Measurements from ENCODE around the gene ZNF880. TPM values are rescaled to one million over a fixed set of nuclear protein-coding genes. Genes with fewer than 3 reads are reported as not detected.

Gene ZNF880
- total RNA-seq, 4 donors from 2014 or later, result 13.6 to 26.8 (median 16.1) TPM

DNA sequence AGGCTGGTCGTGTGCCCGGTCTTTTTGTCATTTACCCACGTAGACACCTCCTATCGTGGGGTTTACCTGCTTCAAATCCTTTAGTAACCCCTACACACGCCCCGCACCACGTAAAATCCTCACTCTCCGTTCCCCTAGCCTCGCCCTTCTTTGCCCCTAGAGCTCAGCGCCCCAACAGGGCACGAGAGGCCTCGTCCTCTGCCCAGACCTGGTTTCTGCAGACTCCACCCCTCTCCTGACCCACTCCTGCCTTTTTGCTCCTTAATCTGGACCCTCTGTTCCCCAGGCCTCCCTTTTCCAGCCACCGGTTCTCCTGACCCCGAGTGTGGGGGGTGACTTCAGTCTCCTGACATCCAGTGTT is 28.3 kb downstream of the ZNF880 start:
- DNase-seq (ENCODE audit: low spot score) (no peak), ATAC-seq (ENCODE audit: low FRiP score) (peak; percentile 36)
- TF ChIP-seq, protein P1, sequence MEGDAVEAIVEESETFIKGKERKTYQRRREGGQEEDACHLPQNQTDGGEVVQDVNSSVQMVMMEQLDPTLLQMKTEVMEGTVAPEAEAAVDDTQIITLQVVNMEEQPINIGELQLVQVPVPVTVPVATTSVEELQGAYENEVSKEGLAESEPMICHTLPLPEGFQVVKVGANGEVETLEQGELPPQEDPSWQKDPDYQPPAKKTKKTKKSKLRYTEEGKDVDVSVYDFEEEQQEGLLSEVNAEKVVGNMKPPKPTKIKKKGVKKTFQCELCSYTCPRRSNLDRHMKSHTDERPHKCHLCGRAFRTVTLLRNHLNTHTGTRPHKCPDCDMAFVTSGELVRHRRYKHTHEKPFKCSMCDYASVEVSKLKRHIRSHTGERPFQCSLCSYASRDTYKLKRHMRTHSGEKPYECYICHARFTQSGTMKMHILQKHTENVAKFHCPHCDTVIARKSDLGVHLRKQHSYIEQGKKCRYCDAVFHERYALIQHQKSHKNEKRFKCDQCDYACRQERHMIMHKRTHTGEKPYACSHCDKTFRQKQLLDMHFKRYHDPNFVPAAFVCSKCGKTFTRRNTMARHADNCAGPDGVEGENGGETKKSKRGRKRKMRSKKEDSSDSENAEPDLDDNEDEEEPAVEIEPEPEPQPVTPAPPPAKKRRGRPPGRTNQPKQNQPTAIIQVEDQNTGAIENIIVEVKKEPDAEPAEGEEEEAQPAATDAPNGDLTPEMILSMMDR (IDR thresholded peaks at IDR 0.05), result no peak

DNA sequence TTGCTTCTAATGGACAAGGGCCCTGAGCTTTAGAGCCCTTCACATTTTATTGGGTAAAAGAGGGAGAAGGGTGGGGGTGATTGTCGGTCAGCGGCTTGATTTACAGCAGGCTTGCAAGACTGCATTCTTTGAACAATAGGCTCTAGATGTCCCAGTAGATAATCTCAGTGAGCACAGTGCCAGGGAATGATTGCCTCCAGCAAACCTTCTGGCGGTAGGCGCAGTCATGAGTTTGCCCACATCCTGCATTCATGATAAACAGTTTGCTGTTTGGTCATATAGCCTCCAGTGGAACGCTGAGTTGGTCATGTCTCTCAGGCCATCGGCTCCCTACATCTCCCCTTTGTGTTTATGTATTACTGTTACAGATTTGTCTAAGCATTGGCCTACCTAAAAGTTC is 40.6 kb downstream of the ZNF880 start:
- DNase-seq (ENCODE audit: low spot score), result no peak
- TF ChIP-seq, protein P1 (IDR thresholded peaks at IDR 0.05), result no peak
- no peak for ATAC-seq (ENCODE audit: low FRiP score)

DNA sequence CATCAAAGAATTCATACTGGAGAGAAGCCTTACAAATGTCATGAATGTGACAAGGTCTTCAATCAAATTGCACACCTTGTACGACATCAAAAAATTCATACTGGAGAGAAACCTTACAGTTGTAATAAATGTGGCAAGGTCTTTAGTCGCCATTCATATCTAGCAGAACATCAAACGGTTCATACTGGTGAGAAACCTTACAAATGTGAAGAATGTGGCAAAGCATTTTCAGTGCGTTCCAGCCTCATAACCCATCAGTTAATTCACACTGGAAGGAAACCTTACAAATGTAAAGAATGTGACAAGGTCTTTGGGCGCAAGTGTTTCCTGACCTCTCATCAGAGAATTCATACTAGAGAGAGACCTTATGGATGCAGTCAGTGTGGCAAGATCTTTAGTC is 46.0 kb downstream of the ZNF880 start:
- TF ChIP-seq, protein P1 (IDR thresholded peaks at IDR 0.05), result no peak
- ATAC-seq (ENCODE audit: low FRiP score) (no peak), DNase-seq (ENCODE audit: low spot score) (no peak)

DNA sequence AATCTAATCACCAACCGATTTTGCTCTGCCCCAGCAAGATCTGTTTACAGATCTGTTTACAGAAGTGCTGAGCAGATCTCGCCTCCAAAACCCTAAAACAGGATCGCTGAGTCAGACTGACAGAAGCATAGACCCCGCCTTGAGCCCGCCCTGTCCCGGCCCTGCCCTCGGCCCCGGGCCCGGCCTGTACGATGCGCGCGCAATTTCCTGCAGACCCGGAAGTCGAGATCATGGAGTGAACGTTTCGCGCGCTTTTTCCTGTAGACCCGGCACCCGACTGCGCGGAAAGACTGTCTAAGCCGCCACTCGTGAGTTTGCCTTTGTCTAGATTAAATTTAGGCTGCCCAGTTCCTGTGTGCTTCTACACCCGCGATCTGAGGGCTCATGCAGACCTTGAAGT is 59.2 kb downstream of the ZNF880 start, which contains the start of gene ZNF534:
Gene ZNF534 (plus strand): TSS at position 212 of the 400 bp plus-strand sequence. CDS start 2,327 bp downstream, outside the sequence.
- TF ChIP-seq, protein P1 (IDR thresholded peaks at IDR 0.05), result no peak
- no peak for ATAC-seq (ENCODE audit: low FRiP score)

More for the DNA sequence above, 59.2 kb downstream of the ZNF880 start, which contains the start of gene ZNF534:
- DNase-seq (ENCODE audit: low spot score), result no peak

Small RNA genes lying within 50 kb of the gene (small RNA-seq; reads per million reads assigned to genes)
- gene AC010332.1, result not detected

Other genes with a start within 250 kb of the ZNF880 start
- 1 to 10 TPM; 3.0 to 7.1 (median 6.1) TPM for gene ZNF616, start 230.0 kb upstream of the ZNF880 start, total RNA-seq
- 10 to 100 TPM in 1 of 4 donors, 1 to 10 TPM in 3; 5.8 to 15.1 (median 7.3) TPM for gene ZNF836, start 198.3 kb upstream of the ZNF880 start, total RNA-seq
- gene PPP2R1A, start 179.9 kb upstream of the ZNF880 start, total RNA-seq, result 100 to 1,000 TPM; 141 to 162 (median 156) TPM
- gene ZNF766, start 100.3 kb upstream of the ZNF880 start, total RNA-seq, result 10 to 100 TPM in 1 of 4 donors, 1 to 10 TPM in 3; 5.7 to 21.8 (median 8.3) TPM
- gene ZNF480, start 72.8 kb upstream of the ZNF880 start, total RNA-seq, result 10 to 100 TPM in 1 of 4 donors, 1 to 10 TPM in 3; 4.9 to 12.9 (median 7.4) TPM
- 1 to 10 TPM in 3 of 4 donors, under 1 TPM in 1; 0.48 to 3.5 (median 1.4) TPM for gene ZNF610, start 33.7 kb upstream of the ZNF880 start, total RNA-seq
- gene ZNF528, start 27.9 kb downstream of the ZNF880 start, total RNA-seq, result 10 to 100 TPM in 3 of 4 donors, 1 to 10 TPM in 1; 8.0 to 29.2 (median 11.9) TPM
- under 1 TPM in 1 of 4 donors, not detected in 3; 0.28 TPM for gene ZNF534, start 59.2 kb downstream of the ZNF880 start, total RNA-seq
- 1 to 10 TPM in 2 of 4 donors, under 1 TPM in 2; 0.65 to 2.9 (median 1.5) TPM for gene ZNF578, start 83.6 kb downstream of the ZNF880 start, total RNA-seq
- gene ZNF808, start 157.7 kb downstream of the ZNF880 start, total RNA-seq, result 10 to 100 TPM; 15.1 to 47.6 (median 17.6) TPM
- gene ZNF701, start 200.4 kb downstream of the ZNF880 start, total RNA-seq, result 10 to 100 TPM in 3 of 4 donors, 1 to 10 TPM in 1; 8.6 to 24.6 (median 10.2) TPM

Data from omental fat pad (tissue), 4 donors.